ENCODE measurements around the gene TNIP1. TPM values are rescaled to one million over a fixed set of nuclear protein-coding genes. Genes with fewer than 3 reads are reported as not detected.

TNIP1 gene
- total RNA-seq, 2 experiments from 2014 or later, result 127 TPM

- no peak for DNase-seq
- Mint-ChIP-seq H3K9me3 (no peaks in the 10 kb centered on the region), H3K27me3 (no peaks in the 10 kb centered on the region), H3K4me3 (no peak overlapping the region), H3K27ac (no peak overlapping the region), H3K36me3 (ENCODE audit: low read depth) (peaks cover 52% of the 10 kb centered on the region), H3K4me1 (peaks cover 26% of the 10 kb centered on the region)
- ChIA-PET POLR2A (no interaction called here), CTCF (interaction anchor here (1.3 to 3.0 kb wide), 2 partner anchors 9 to 51 kb away, joined by 3 to 10 read pairs; no protein-coding TSS in a partner anchor)
These were observed 24.2 kb downstream of the TNIP1 start for GRCh38 chr5:151056379-151057325.

- CTCF ChIA-PET, result interaction anchor here (0.8 to 8.8 kb wide), 6 partner anchors 7 to 197 kb away, joined by 3 to 77 read pairs (median 4); partner anchors contain the start of gene GM2A
- DNase-seq, result no peak
- H3K36me3 Mint-ChIP-seq (ENCODE audit: low read depth), result peaks cover 41% of the 10 kb centered on the region
- peak overlapping the region; percentile 34 for H3K27ac Mint-ChIP-seq
- no peaks in the 10 kb centered on the region for H3K9me3 Mint-ChIP-seq
- POLR2A ChIA-PET, result no interaction called here
- no peak overlapping the region for H3K4me3 Mint-ChIP-seq
- H3K4me1 Mint-ChIP-seq, result peaks cover 18% of the 10 kb centered on the region
- H3K27me3 Mint-ChIP-seq, result no peaks in the 10 kb centered on the region
These were observed 25.5 kb downstream of the TNIP1 start for GRCh38 chr5:151055336-151055735.

GRCh38 chr5:151054709-151055108 is 26.1 kb downstream of the TNIP1 start:
- H3K27ac Mint-ChIP-seq, result no peak overlapping the region
- no peak for DNase-seq
- no peaks in the 10 kb centered on the region for H3K27me3 Mint-ChIP-seq
- H3K9me3 Mint-ChIP-seq, result no peaks in the 10 kb centered on the region
- peaks cover 12% of the 10 kb centered on the region for H3K4me1 Mint-ChIP-seq
- POLR2A ChIA-PET, result no interaction called here
- CTCF ChIA-PET, result interaction anchor here (0.8 to 8.8 kb wide), 6 partner anchors 8 to 198 kb away, joined by 3 to 77 read pairs (median 4); partner anchors contain the start of gene GM2A
- H3K36me3 Mint-ChIP-seq (ENCODE audit: low read depth), result peaks cover 35% of the 10 kb centered on the region
- no peak overlapping the region for H3K4me3 Mint-ChIP-seq

GRCh38 chr5:151053796-151054462 is 26.9 kb downstream of the TNIP1 start:
- Mint-ChIP-seq H3K27ac (no peak overlapping the region), H3K36me3 (ENCODE audit: low read depth) (peaks cover 33% of the 10 kb centered on the region), H3K9me3 (no peaks in the 10 kb centered on the region), H3K4me1 (peaks cover 4% of the 10 kb centered on the region), H3K27me3 (no peaks in the 10 kb centered on the region), H3K4me3 (no peak overlapping the region)
- ChIA-PET CTCF (interaction anchor here (0.8 to 8.8 kb wide), 5 partner anchors 9 to 159 kb away, joined by 3 to 77 read pairs (median 11); no protein-coding TSS in a partner anchor), POLR2A (interaction anchor here (0.7 kb wide), 1 partner anchor 114 kb away, joined by 3 read pairs; no protein-coding TSS in a partner anchor)
- DNase-seq, result no peak

- H3K4me3 Mint-ChIP-seq, result no peak overlapping the region
- DNase-seq, result no peak
- H3K36me3 Mint-ChIP-seq (ENCODE audit: low read depth), result peaks cover 39% of the 10 kb centered on the region
- ChIA-PET POLR2A (no interaction called here), CTCF (interaction anchor here (0.7 to 8.8 kb wide), 15 partner anchors 10 to 158 kb away, joined by 3 to 77 read pairs (median 4); no protein-coding TSS in a partner anchor)
- no peak overlapping the region for H3K27ac Mint-ChIP-seq
- H3K27me3 Mint-ChIP-seq, result no peaks in the 10 kb centered on the region
- H3K9me3 Mint-ChIP-seq, result no peaks in the 10 kb centered on the region
- peaks cover 4% of the 10 kb centered on the region for H3K4me1 Mint-ChIP-seq
These were observed 28.0 kb downstream of the TNIP1 start for GRCh38 chr5:151052836-151053235.

- H3K4me1 Mint-ChIP-seq, result peaks cover 4% of the 10 kb centered on the region
- H3K9me3 Mint-ChIP-seq, result no peaks in the 10 kb centered on the region
- CTCF ChIA-PET, result interaction anchor here (0.7 to 8.8 kb wide), 25 partner anchors 9 to 264 kb away, joined by 3 to 77 read pairs (median 4); no protein-coding TSS in a partner anchor
- POLR2A ChIA-PET, result no interaction called here
- no peak overlapping the region for H3K4me3 Mint-ChIP-seq
- H3K27ac Mint-ChIP-seq, result peak overlapping the region; percentile 27
- H3K27me3 Mint-ChIP-seq, result no peaks in the 10 kb centered on the region
- no peak for DNase-seq
- H3K36me3 Mint-ChIP-seq (ENCODE audit: low read depth), result peaks cover 42% of the 10 kb centered on the region
These were observed 28.8 kb downstream of the TNIP1 start for GRCh38 chr5:151051931-151052608.

GRCh38 chr5:151051066-151051930 is 29.5 kb downstream of the TNIP1 start:
- CTCF ChIA-PET, result interaction anchor here (0.7 to 8.8 kb wide), 24 partner anchors 9 to 265 kb away, joined by 3 to 77 read pairs (median 4); no protein-coding TSS in a partner anchor
- peak overlapping the region; percentile 43 for H3K27ac Mint-ChIP-seq
- H3K4me1 Mint-ChIP-seq, result peaks cover 4% of the 10 kb centered on the region
- H3K4me3 Mint-ChIP-seq, result no peak overlapping the region
- POLR2A ChIA-PET, result no interaction called here
- H3K36me3 Mint-ChIP-seq (ENCODE audit: low read depth), result peaks cover 45% of the 10 kb centered on the region
- no peaks in the 10 kb centered on the region for H3K9me3 Mint-ChIP-seq
- H3K27me3 Mint-ChIP-seq, result no peaks in the 10 kb centered on the region
- DNase-seq, result peak; percentile 72

- peaks cover 41% of the 10 kb centered on the region for H3K36me3 Mint-ChIP-seq (ENCODE audit: low read depth)
- CTCF ChIA-PET, result interaction anchor here (1.1 to 8.8 kb wide), 15 partner anchors 9 to 116 kb away, joined by 3 to 77 read pairs (median 4); no protein-coding TSS in a partner anchor
- no peak for DNase-seq
- POLR2A ChIA-PET, result interaction anchor here (0.7 kb wide), 1 partner anchor 46 kb away, joined by 4 read pairs; no protein-coding TSS in a partner anchor
- H3K9me3 Mint-ChIP-seq, result no peaks in the 10 kb centered on the region
- H3K4me1 Mint-ChIP-seq, result peaks cover 4% of the 10 kb centered on the region
- no peak overlapping the region for H3K27ac Mint-ChIP-seq
- H3K27me3 Mint-ChIP-seq, result no peaks in the 10 kb centered on the region
- no peak overlapping the region for H3K4me3 Mint-ChIP-seq
These were observed 32.3 kb downstream of the TNIP1 start for GRCh38 chr5:151048526-151048925.

GRCh38 chr5:151047814-151048425 is 32.9 kb downstream of the TNIP1 start:
- Mint-ChIP-seq H3K27me3 (no peaks in the 10 kb centered on the region), H3K27ac (no peak overlapping the region), H3K4me3 (no peak overlapping the region), H3K4me1 (peaks cover 4% of the 10 kb centered on the region), H3K36me3 (ENCODE audit: low read depth) (peaks cover 45% of the 10 kb centered on the region), H3K9me3 (no peaks in the 10 kb centered on the region)
- ChIA-PET CTCF (interaction anchor here (1.1 to 8.8 kb wide), 13 partner anchors 9 to 117 kb away, joined by 3 to 77 read pairs (median 5); no protein-coding TSS in a partner anchor), POLR2A (no interaction called here)
- peak; percentile 34 for DNase-seq

GRCh38 chr5:151042453-151043093 is 38.3 kb downstream of the TNIP1 start:
- H3K4me1 Mint-ChIP-seq, result no peaks in the 10 kb centered on the region
- H3K4me3 Mint-ChIP-seq, result no peak overlapping the region
- no peaks in the 10 kb centered on the region for H3K27me3 Mint-ChIP-seq
- no peaks in the 10 kb centered on the region for H3K9me3 Mint-ChIP-seq
- no peak for DNase-seq
- H3K36me3 Mint-ChIP-seq (ENCODE audit: low read depth), result peaks cover 50% of the 10 kb centered on the region
- H3K27ac Mint-ChIP-seq, result no peak overlapping the region
- CTCF ChIA-PET, result interaction anchor here (0.7 to 1.9 kb wide), 3 partner anchors 9 to 69 kb away, joined by 3 to 10 read pairs (median 3); partner anchors contain the start of gene GPX3
- POLR2A ChIA-PET, result no interaction called here

Measured in activated CD4-positive, alpha-beta T cell treated with anti-CD3 and anti-CD28 coated beads, Interleukin-2, amount 10 ng/mL, durations not matched to agents 7 days and 5 days (primary cell).